Upper lobe of right lung (tissue), 1 donor: Measurements from ENCODE around the gene SPDYA. TPM values are rescaled to one million over a fixed set of nuclear protein-coding genes. Genes with fewer than 3 reads are reported as not detected.
"Not testable (repeated sequence)": the region's sequence is repeated elsewhere in the genome, so short reads cannot be mapped to it uniquely, and the experiment has no call there.

Experiments
- ATAC-seq: fragments of 200-7000 bp; cut with Tn5 transposase; one replicate; pipeline ENCODE4 v1.9.1; 2020; ENCODE audit warnings: mild to moderate bottlenecking, moderate library complexity
- DNase-seq: peaks from one replicate; pipeline ENCODE4 v3.0.0-alpha.2; 2020
- H3K27ac ChIP-seq: fragments of 200-600 bp; one replicate; pipeline ENCODE4 v1.8.0; 2022
- H3K27me3 ChIP-seq: fragments of 200-600 bp; one replicate; pipeline ENCODE4 v1.8.0; 2022; ENCODE audit warnings: mild to moderate bottlenecking
- H3K36me3 ChIP-seq: fragments of 200-600 bp; one replicate; pipeline ENCODE4 v1.8.0; 2022
- H3K4me1 ChIP-seq: fragments of 200-600 bp; one replicate; pipeline ENCODE4 v1.8.0; 2022
- H3K4me3 ChIP-seq: fragments of 200-600 bp; one replicate; pipeline ENCODE4 v1.8.0; 2022; ENCODE audit warnings: mild to moderate bottlenecking
- H3K9me3 ChIP-seq: fragments of 200-600 bp; one replicate; pipeline ENCODE4 v1.8.0; 2022
- CTCF ChIP-seq: fragments of 200-600 bp; IDR thresholded peaks from one replicate; pipeline ENCODE4 v1.8.0; 2022; ENCODE audit warnings: antibody characterized with exemption
- intact Hi-C: fragments of 100-400 bp; cut with DNase I; formaldehyde crosslinking; loops from one replicate; pipeline ENCODE4 v1.11.0; 2022
- total RNA-seq: library from RNA; stranded (reverse); fragmentation: NEBNext Ultra II Directional; extraction: Animal tissue kit (Norgen Biotek cat#: 25700); gene quantifications from one replicate; pipeline ENCODE4 v1.2.1, GENCODE V29; 2021
- donor health status: DM: no; HTN: yes; CAD: no; lungs with severe emphysema.

The SPDYA gene
- total RNA-seq, 1 donor from 2014 or later = 1.5 TPM

GRCh38 chr2:28780496-28780895, 30.1 kb upstream of the SPDYA start:
- Histone ChIP-seq H3K36me3 (peaks cover 91% of the 10 kb centered on the region), H3K27ac (no peak overlapping the region), H3K9me3 (no peaks in the 10 kb centered on the region), H3K4me1 (peaks cover 9% of the 10 kb centered on the region), H3K27me3 (no peaks in the 10 kb centered on the region), H3K4me3 (no peak overlapping the region)
- intact Hi-C loops = no loop called here
- no peak for ATAC-seq
- no peak for DNase-seq
- no peak for TF ChIP-seq CTCF

GRCh38 chr2:28782423-28782822, 28.2 kb upstream of the SPDYA start:
- peaks cover 99% of the 10 kb centered on the region for H3K36me3 ChIP-seq
- H3K27ac ChIP-seq = no peak overlapping the region

GRCh38 chr2:28784570-28784969, 26.1 kb upstream of the SPDYA start:
- not testable (repeated sequence) for H3K27ac ChIP-seq, ATAC-seq

More at GRCh38 chr2:28782423-28782822, 28.2 kb upstream of the SPDYA start:
- Histone ChIP-seq H3K9me3 (no peaks in the 10 kb centered on the region), H3K27me3 (no peaks in the 10 kb centered on the region), H3K4me3 (no peak overlapping the region), H3K4me1 (peaks cover 6% of the 10 kb centered on the region)
- DNase-seq = no peak
- no peak for ATAC-seq
- no peak for TF ChIP-seq CTCF
- intact Hi-C loops = no loop called here

GRCh38 chr2:28796620-28797019, 14.0 kb upstream of the SPDYA start:
- ATAC-seq (no peak), DNase-seq (no peak)
- Histone ChIP-seq H3K27ac (no peak overlapping the region), H3K9me3 (no peaks in the 10 kb centered on the region), H3K36me3 (peaks cover 76% of the 10 kb centered on the region), H3K4me3 (no peak overlapping the region), H3K27me3 (no peaks in the 10 kb centered on the region), H3K4me1 (no peaks in the 10 kb centered on the region)
- intact Hi-C loops = no loop called here
- no peak for TF ChIP-seq CTCF

More at GRCh38 chr2:28784570-28784969, 26.1 kb upstream of the SPDYA start:
- H3K4me1 ChIP-seq, intact Hi-C loops, DNase-seq, H3K9me3 ChIP-seq, H3K4me3 ChIP-seq, H3K27me3 ChIP-seq: not testable (repeated sequence)
- H3K36me3 ChIP-seq = peaks cover 99% of the 10 kb centered on the region

- H3K27ac ChIP-seq = no peak overlapping the region
- TF ChIP-seq CTCF = no peak
- ATAC-seq (no peak), DNase-seq (no peak)
- H3K36me3 ChIP-seq = peaks cover 70% of the 10 kb centered on the region
- no peaks in the 10 kb centered on the region for H3K9me3 ChIP-seq
- intact Hi-C loops = no loop called here
- no peaks in the 10 kb centered on the region for H3K27me3 ChIP-seq
- H3K4me3 ChIP-seq = no peak overlapping the region
- H3K4me1 ChIP-seq = no peaks in the 10 kb centered on the region
Observed at GRCh38 chr2:28801726-28802125, 8.9 kb upstream of the SPDYA start.

GRCh38 chr2:28802975-28803429, 7.6 kb upstream of the SPDYA start:
- intact Hi-C loops = no loop called here
- Histone ChIP-seq H3K27ac (no peak overlapping the region), H3K27me3 (no peaks in the 10 kb centered on the region), H3K4me3 (no peak overlapping the region), H3K9me3 (no peaks in the 10 kb centered on the region), H3K4me1 (no peaks in the 10 kb centered on the region), H3K36me3 (peaks cover 70% of the 10 kb centered on the region)
- DNase-seq (no peak), ATAC-seq (no peak)
- TF ChIP-seq CTCF = no peak
